ENCODE measurements around the gene RAB40B.

DNA sequence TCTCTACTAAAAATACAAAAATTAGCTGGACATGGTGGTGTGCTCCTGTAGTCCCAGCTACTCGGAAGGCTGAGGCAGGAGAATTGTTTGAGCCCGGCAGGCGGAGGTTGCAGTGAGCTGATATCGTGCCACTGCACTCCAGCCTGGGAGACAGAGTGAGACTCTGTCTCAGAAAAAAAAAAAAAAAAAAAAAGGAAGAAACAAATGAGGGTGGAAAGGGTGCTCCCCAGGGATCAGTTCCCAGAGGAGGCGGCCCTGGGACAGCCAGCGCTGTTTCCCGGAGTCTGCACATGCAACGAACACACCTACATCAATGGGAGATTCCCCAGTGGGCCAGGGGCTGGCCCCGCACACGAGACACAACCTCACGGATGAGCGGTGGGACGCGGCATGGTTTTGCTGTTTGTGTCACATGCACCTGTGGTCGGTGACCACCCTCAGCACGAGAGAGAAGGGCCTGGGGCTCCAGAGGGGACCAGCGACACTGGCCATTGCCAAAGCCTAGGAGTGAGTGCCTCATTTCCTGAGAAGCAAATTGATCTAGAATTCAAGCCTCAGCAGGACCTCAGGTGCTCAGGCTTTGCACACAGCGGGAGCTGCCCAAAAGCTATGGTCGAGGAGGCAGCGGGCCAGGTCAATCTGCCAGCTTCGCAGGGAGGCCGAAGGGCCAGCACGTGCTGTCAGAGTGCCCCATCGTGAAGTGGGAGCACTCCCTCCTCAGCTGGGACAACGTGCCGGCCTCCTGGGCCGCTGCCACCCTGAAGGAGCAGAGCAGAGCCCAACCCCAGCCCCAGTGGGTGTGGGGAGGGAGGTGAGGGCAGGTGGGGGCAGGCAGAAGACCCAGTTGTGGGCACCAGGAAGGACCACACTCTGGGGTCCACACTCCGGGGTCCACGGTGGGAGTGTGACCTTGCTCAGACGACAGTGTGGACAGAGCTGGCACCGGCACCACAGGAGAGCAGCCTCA, 36.5 kb downstream of the RAB40B start:
- TF ChIP-seq CTCF (IDR thresholded peaks at IDR 0.05) (no peak), JUN (IDR thresholded peaks at IDR 0.05) (no peak), MAX (IDR thresholded peaks at IDR 0.05) (no peak), HOXB13 (CRISPR knock-in tag; IDR thresholded peaks at IDR 0.05; ENCODE audit: low read depth) (no peak), RAD21 (conservative IDR thresholded peaks at IDR 0.05 in 1 of 2, IDR thresholded peaks at IDR 0.05 in 1 of 2) (no peak), ZSCAN20 (CRISPR knock-in tag; IDR thresholded peaks at IDR 0.05) (no peak), CBX2 (IDR thresholded peaks at IDR 0.05; ENCODE audit: borderline replicate concordance, low read depth) (no peak), POLR2A (IDR thresholded peaks at IDR 0.05; ENCODE audit: low read length) (no peak), ESRRA (IDR thresholded peaks at IDR 0.05; ENCODE audit: borderline replicate concordance, low read length) (no peak), REST (IDR thresholded peaks at IDR 0.05) (no peak), JUNB (IDR thresholded peaks at IDR 0.05) (no peak)
- TF ChIP-seq, protein P1, sequence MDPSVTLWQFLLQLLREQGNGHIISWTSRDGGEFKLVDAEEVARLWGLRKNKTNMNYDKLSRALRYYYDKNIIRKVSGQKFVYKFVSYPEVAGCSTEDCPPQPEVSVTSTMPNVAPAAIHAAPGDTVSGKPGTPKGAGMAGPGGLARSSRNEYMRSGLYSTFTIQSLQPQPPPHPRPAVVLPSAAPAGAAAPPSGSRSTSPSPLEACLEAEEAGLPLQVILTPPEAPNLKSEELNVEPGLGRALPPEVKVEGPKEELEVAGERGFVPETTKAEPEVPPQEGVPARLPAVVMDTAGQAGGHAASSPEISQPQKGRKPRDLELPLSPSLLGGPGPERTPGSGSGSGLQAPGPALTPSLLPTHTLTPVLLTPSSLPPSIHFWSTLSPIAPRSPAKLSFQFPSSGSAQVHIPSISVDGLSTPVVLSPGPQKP (IDR thresholded peaks at IDR 0.05; ENCODE audit: low read depth, low read length): no peak
